Gastrocnemius medialis (tissue), 4 donors: Measurements from ENCODE around the gene GDE1.

Source experiments
- POLR2A ChIP-seq, 2 donors: fragments of 450-650 bp; IDR thresholded peaks; one replicate each; pipeline ENCODE4 v1.6.1; 2017; ENCODE audit warnings: antibody characterized with exemption in 2 of 2, mild to moderate bottlenecking in 2 of 2, moderate library complexity in 2 of 2
- TF ChIP-seq, protein P1 (sequence below), 5 experiments: fragments of 450-650 bp in 3 of 5; fragments of 200-600 bp in 2 of 5; sonication (generic) in 2 of 5; IDR thresholded peaks in 4 of 5; conservative IDR thresholded peaks in 1 of 5; 1 replicate in 4 of 5; 2 replicates in 1 of 5; pipeline ENCODE4 v1.5.1; 2016 to 2019; ENCODE audit warnings: antibody characterized with exemption in 5 of 5, mild to moderate bottlenecking in 3 of 5, moderate library complexity in 3 of 5

DNA sequence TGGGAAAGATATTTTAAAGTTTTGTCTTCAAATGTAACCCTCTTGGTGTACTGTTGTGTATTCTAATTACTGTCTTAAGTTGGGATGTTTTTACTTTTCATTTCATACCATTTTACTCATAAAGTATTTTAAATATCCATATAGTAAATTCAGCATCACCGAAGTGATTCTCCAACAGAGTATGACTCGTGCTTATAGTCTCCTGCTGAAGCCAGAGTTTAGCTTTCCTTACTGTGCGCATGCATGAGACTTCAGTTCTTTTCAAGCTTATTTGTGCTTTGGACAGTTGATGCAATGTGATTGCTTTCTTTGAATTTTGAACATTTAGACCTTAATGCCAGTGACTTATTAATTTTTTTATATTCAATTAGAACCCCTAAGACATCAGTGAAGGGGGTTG, 26.2 kb upstream of the GDE1 start:
- TF ChIP-seq, protein P1, sequence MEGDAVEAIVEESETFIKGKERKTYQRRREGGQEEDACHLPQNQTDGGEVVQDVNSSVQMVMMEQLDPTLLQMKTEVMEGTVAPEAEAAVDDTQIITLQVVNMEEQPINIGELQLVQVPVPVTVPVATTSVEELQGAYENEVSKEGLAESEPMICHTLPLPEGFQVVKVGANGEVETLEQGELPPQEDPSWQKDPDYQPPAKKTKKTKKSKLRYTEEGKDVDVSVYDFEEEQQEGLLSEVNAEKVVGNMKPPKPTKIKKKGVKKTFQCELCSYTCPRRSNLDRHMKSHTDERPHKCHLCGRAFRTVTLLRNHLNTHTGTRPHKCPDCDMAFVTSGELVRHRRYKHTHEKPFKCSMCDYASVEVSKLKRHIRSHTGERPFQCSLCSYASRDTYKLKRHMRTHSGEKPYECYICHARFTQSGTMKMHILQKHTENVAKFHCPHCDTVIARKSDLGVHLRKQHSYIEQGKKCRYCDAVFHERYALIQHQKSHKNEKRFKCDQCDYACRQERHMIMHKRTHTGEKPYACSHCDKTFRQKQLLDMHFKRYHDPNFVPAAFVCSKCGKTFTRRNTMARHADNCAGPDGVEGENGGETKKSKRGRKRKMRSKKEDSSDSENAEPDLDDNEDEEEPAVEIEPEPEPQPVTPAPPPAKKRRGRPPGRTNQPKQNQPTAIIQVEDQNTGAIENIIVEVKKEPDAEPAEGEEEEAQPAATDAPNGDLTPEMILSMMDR (IDR thresholded peaks at IDR 0.05 in 4 of 5, conservative IDR thresholded peaks at IDR 0.05 in 1 of 5): no peak
- TF ChIP-seq POLR2A (IDR thresholded peaks at IDR 0.05): no peak
